ENCODE data around the gene AKIRIN1.

AKIRIN1 gene

GRCh38 chr1:39034114-39034654 is 43.1 kb downstream of the AKIRIN1 start:
- DNase-seq (ENCODE audit: low read depth) = no peak
- no peak for TF ChIP-seq CTCF (conservative IDR thresholded peaks at IDR 0.05; ENCODE audit: low read length)
- H3K4me3 ChIP-seq (ENCODE audit: low read length) = no peak overlapping the region

DNA sequence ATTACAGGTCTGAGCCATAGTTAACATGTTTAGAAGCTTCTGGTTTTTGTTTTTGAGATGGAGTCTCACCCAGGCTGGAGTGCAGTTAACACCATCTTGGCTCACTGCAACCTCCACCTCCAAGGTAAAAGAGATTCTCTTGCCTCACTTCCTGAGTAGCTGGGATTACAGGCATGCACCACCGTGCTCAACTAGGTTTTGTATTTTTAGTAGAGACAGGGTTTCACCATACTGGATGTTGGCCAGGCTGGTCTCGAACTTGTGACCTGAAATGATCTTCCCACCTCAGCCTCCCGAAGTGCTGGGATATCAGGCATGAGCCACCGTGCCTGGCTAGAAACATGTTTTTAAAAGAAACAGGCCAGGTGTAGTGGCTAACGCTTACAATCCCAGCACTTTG is 45.6 kb downstream of the AKIRIN1 start:
- H3K4me3 ChIP-seq (ENCODE audit: low read length) = no peak overlapping the region
- TF ChIP-seq CTCF (conservative IDR thresholded peaks at IDR 0.05; ENCODE audit: low read length) = no peak
- DNase-seq (ENCODE audit: low read depth) = no peak

DNA sequence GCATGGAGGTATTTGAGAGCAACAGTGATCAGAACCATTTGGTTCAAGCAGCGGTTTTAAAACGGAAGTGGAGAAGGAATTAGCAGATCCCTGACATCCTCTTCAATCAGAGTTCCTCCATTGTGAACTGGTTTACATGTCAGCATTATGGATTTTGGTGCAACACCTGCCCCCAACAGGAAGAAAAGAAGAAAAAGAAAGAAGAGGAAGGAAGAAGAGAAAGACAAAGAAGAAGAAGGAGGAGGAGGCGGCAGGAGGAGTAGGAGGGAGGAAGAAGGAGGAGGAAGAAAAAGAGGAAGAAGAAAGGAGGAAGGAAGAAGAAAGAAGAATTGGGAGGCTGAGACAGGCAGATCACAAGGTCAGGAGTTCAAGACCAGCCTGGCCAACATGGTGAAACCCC is 52.4 kb downstream of the AKIRIN1 start:
- TF ChIP-seq CTCF (conservative IDR thresholded peaks at IDR 0.05; ENCODE audit: low read length) = no peak
- no peak for DNase-seq (ENCODE audit: low read depth)

GRCh38 chr1:39044762-39045161 is 53.7 kb downstream of the AKIRIN1 start:
- DNase-seq (ENCODE audit: low read depth) = no peak
- TF ChIP-seq CTCF (conservative IDR thresholded peaks at IDR 0.05; ENCODE audit: low read length) = no peak
- H3K4me3 ChIP-seq (ENCODE audit: low read length) = no peak overlapping the region

More for the DNA sequence above, 52.4 kb downstream of the AKIRIN1 start:
- no peak overlapping the region for H3K4me3 ChIP-seq (ENCODE audit: low read length)

GRCh38 chr1:39045231-39045630 is 54.2 kb downstream of the AKIRIN1 start:
- TF ChIP-seq CTCF (conservative IDR thresholded peaks at IDR 0.05; ENCODE audit: low read length) = no peak
- no peak overlapping the region for H3K4me3 ChIP-seq (ENCODE audit: low read length)
- no peak for DNase-seq (ENCODE audit: low read depth)

DNA sequence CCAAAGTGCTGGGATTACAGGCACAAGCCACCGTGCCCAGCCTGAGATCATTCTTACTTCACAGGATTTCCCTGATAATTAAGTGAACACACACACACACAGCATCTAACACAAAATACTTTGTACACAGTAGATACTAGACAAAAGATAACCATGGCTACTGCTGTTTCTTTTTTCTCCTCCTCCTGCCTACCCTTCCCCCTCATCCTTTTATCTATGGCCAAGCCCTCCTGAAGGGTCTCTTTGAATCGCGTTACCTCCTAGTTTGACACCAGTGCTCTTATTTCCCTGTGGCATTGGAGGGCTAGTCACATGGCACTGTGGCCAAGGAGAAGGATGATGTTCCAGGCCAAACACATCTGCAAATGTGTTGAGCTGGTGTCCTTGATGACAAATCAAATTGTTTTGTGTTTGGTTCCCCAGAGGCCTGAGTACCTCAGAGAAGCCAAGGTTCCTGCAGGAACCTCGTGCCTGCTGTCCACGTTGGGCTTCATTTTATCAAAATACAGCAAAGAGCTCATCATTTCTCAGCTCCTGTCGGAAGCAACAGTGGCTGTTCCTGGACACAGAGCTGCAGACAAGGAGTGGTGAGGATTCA is 55.6 kb downstream of the AKIRIN1 start:
- peak; percentile 26 for DNase-seq (ENCODE audit: low read depth)
- H3K4me3 ChIP-seq (ENCODE audit: low read length) = no peak overlapping the region
- no peak for TF ChIP-seq CTCF (conservative IDR thresholded peaks at IDR 0.05; ENCODE audit: low read length)

Measured in AG10803 (cell line).